Natural killer cell treated with Interleukin-12 subunit alpha and Interleukin-12 subunit beta and Interleukin-15 and Interleukin-18, amount 100 ng/mL, for 72 hours (primary cell): ENCODE data around the gene WFS1. TPM values are rescaled to one million over a fixed set of nuclear protein-coding genes. Genes with fewer than 3 reads are reported as not detected.

Source experiments
- ATAC-seq, 2 donors: fragments of 150-1000 bp; cut with Tn5 transposase in 1 of 2; sonication (Bioruptor Pico), chemical (Tn5 transposase) in 1 of 2; 2 replicates each; pipeline ENCODE4 v1.10.0; 2021
- DNase-seq: peaks from one replicate; pipeline ENCODE4 v3.0.0; 2022; ENCODE audit warnings: low spot score
- H3K27ac Mint-ChIP-seq, 2 donors: 1 replicate in 1 of 2; 2 replicates in 1 of 2; pipeline ENCODE4 v1.8.0; 2022; ENCODE audit warnings: mixed read lengths in 2 of 2, mild to moderate bottlenecking in 1 of 2, moderate library complexity in 1 of 2
- H3K27me3 Mint-ChIP-seq, 2 donors: 1 replicate in 1 of 2; 2 replicates in 1 of 2; pipeline ENCODE4 v1.8.0; 2022; ENCODE audit warnings: mixed read lengths in 2 of 2
- H3K36me3 Mint-ChIP-seq: one replicate; pipeline ENCODE4 v1.8.0; 2022; ENCODE audit warnings: mixed read lengths
- H3K4me1 Mint-ChIP-seq, 2 donors: 1 replicate in 1 of 2; 2 replicates in 1 of 2; pipeline ENCODE4 v1.8.0; 2022; ENCODE audit warnings: low read depth in 2 of 2, mixed read lengths in 2 of 2, mild to moderate bottlenecking in 1 of 2
- H3K4me3 Mint-ChIP-seq: one replicate; pipeline ENCODE4 v1.8.0; 2022; ENCODE audit warnings: mixed read lengths
- H3K9me3 Mint-ChIP-seq: 2 replicates; pipeline ENCODE4 v1.8.0; 2022; ENCODE audit warnings: mixed read lengths
- total RNA-seq, 2 donors: library from RNA; stranded (reverse); gene quantifications; one replicate each; pipeline ENCODE4 v1.2.3, GENCODE V29; 2022

Gene WFS1
- total RNA-seq, 2 donors from 2014 or later, result 3.1 to 7.4 TPM

GRCh38 chr4:6229671-6230501 is 39.8 kb upstream of the WFS1 start:
- DNase-seq, result no peak
- H3K4me1 Mint-ChIP-seq, result peaks cover 3 to 8% of the 10 kb centered on the region in 2 donors
- H3K4me3 Mint-ChIP-seq, result no peak overlapping the region
- peaks cover 7 to 11% of the 10 kb centered on the region in 2 donors for H3K27me3 Mint-ChIP-seq
- no peak for ATAC-seq
- no peaks in the 10 kb centered on the region for H3K9me3 Mint-ChIP-seq
- H3K36me3 Mint-ChIP-seq, result no peaks in the 10 kb centered on the region
- no peak overlapping the region for H3K27ac Mint-ChIP-seq

DNA sequence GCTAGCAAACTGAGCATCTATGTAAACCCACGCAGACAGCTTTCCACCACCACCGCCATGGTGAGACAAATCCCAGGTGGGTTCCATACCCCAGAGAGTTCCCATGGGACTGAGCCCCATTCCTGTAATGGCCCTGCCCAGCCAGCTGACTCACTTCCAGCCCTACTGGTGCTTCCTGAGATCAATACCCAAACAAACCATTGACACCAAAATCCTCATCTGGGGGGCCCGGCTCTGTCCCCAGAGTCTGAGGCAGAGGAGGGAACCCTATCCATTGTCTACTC is 39.2 kb upstream of the WFS1 start:
- ATAC-seq (no peak), DNase-seq (no peak)
- Mint-ChIP-seq H3K4me1 (peaks cover 3 to 8% of the 10 kb centered on the region in 2 donors), H3K27me3 (peaks cover 6 to 11% of the 10 kb centered on the region in 2 donors), H3K4me3 (no peak overlapping the region), H3K27ac (no peak overlapping the region), H3K9me3 (no peaks in the 10 kb centered on the region), H3K36me3 (no peaks in the 10 kb centered on the region)

- Mint-ChIP-seq H3K4me1 (peaks cover 3 to 8% of the 10 kb centered on the region in 2 donors), H3K4me3 (no peak overlapping the region), H3K27ac (no peak overlapping the region), H3K9me3 (no peaks in the 10 kb centered on the region), H3K27me3 (peaks cover 0 to 8% of the 10 kb centered on the region in 2 donors), H3K36me3 (no peaks in the 10 kb centered on the region)
- no peak for DNase-seq
- ATAC-seq, result peak in 1 of 2 donors; percentile 4
These were observed 38.6 kb upstream of the WFS1 start for GRCh38 chr4:6230827-6231662.

DNA sequence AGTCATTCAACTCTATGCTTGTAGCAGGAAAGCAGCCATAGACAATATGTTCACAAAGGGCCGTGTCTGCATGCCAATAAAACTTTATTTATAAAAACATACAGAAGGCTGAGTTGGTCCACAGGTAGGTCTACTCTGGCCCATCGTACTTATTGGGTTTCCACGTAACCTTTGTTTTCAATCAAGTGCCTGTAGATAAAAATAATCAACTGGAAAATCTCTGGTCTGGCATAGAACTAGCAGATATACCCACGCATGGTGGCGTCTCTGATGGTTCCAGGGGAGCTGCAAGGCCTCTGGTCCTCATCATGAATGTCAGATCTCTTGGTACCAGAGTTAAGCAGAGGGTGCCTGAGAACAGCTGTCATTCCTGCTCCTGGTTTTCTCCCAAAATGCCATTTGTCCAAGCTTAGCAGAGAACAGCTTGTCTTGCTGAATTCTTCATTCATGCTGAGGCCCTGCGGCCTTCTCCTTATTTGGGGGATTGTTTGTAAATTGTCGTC is 37.9 kb upstream of the WFS1 start:
- H3K4me3 Mint-ChIP-seq, result no peak overlapping the region
- no peak overlapping the region for H3K27ac Mint-ChIP-seq
- peaks cover 0 to 10% of the 10 kb centered on the region in 2 donors for H3K27me3 Mint-ChIP-seq
- H3K4me1 Mint-ChIP-seq, result peaks cover 3 to 8% of the 10 kb centered on the region in 2 donors
- DNase-seq (no peak), ATAC-seq (no peak)
- H3K36me3 Mint-ChIP-seq, result no peaks in the 10 kb centered on the region
- H3K9me3 Mint-ChIP-seq, result no peaks in the 10 kb centered on the region

GRCh38 chr4:6232836-6233785 is 36.5 kb upstream of the WFS1 start:
- Mint-ChIP-seq H3K27ac (no peak overlapping the region), H3K4me1 (peaks cover 3 to 8% of the 10 kb centered on the region in 2 donors), H3K9me3 (no peaks in the 10 kb centered on the region), H3K4me3 (no peak overlapping the region), H3K27me3 (peaks cover 0 to 10% of the 10 kb centered on the region in 2 donors), H3K36me3 (no peaks in the 10 kb centered on the region)
- ATAC-seq (no peak), DNase-seq (no peak)

- H3K4me3 Mint-ChIP-seq, result no peak overlapping the region
- no peaks in the 10 kb centered on the region for H3K36me3 Mint-ChIP-seq
- H3K4me1 Mint-ChIP-seq, result peaks cover 3% of the 10 kb centered on the region in 2 donors
- ATAC-seq (no peak), DNase-seq (no peak)
- H3K27ac Mint-ChIP-seq, result no peak overlapping the region
- peaks cover 0 to 8% of the 10 kb centered on the region in 2 donors for H3K27me3 Mint-ChIP-seq
- H3K9me3 Mint-ChIP-seq, result no peaks in the 10 kb centered on the region
These were observed 35.7 kb upstream of the WFS1 start for GRCh38 chr4:6233929-6234328.

DNA sequence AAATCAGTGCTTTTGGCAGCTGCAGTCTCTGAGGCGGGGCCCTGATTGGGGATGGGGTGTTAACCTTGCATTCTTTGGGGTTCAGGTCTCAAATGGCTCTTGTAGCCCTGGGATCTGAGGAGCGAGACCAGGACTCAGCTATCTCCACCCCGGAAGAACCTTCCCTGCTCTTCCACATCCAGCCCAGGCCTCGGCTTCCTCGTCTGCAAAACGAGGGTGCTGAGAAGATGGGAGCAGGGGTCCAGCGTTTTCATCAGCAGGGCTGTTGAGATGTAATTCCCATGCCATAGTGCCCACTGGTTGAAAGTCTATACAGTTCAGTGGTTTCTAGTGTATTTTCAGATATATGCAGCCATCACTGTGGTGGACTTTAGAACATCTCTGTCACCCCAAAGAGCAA is 34.6 kb upstream of the WFS1 start:
- ATAC-seq, result no peak
- Mint-ChIP-seq H3K36me3 (no peaks in the 10 kb centered on the region), H3K27ac (no peak overlapping the region), H3K27me3 (peaks cover 0 to 4% of the 10 kb centered on the region in 2 donors), H3K4me1 (no peaks in the 10 kb centered on the region), H3K9me3 (no peaks in the 10 kb centered on the region), H3K4me3 (no peak overlapping the region)
- no peak for DNase-seq

DNA sequence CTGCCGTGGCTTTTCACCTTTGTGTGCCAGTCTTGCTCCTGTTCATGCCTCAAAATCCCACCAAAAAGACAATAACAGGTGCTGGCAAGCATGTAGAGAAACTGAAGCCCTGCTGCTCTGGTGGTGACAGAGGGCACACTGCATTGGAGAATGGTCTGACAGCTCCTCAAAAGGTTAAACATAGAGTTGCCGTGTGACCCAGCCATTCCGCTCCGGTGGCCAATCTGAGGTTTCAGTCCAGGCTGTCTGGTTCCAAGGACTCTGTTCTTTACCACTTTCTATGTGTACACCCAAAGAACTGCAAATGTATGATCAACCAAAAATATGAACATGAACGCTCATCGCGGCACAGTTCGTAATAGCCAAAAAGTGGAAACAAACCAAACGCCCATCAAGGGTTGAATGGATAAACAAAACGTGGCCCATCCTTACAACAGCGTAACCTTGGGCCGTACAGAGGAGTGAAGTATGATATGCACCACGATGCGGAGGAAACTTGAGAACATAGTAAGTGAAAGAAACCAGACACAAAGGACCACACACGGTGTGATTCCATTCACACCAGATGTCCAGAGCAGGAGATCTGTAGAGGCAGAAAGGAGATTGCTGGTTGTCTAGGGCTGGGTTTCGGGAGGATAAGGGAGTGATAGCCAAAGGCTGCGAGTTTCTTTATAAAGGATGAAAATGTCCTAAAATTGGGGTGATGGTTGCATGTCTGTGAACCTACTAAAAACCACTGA is 33.6 kb upstream of the WFS1 start:
- Mint-ChIP-seq H3K4me1 (no peaks in the 10 kb centered on the region), H3K36me3 (no peaks in the 10 kb centered on the region), H3K27ac (no peak overlapping the region), H3K4me3 (no peak overlapping the region), H3K9me3 (no peaks in the 10 kb centered on the region), H3K27me3 (peaks cover 0 to 4% of the 10 kb centered on the region in 2 donors)
- no peak for ATAC-seq
- no peak for DNase-seq

GRCh38 chr4:6236816-6237390 is 32.7 kb upstream of the WFS1 start:
- DNase-seq, result no peak
- no peak overlapping the region for H3K4me3 Mint-ChIP-seq
- peaks cover 0 to 4% of the 10 kb centered on the region in 2 donors for H3K27me3 Mint-ChIP-seq
- H3K9me3 Mint-ChIP-seq, result no peaks in the 10 kb centered on the region
- no peaks in the 10 kb centered on the region for H3K36me3 Mint-ChIP-seq
- no peak for ATAC-seq
- H3K4me1 Mint-ChIP-seq, result no peaks in the 10 kb centered on the region
- no peak overlapping the region for H3K27ac Mint-ChIP-seq

- no peak overlapping the region for H3K4me3 Mint-ChIP-seq
- no peaks in the 10 kb centered on the region for H3K9me3 Mint-ChIP-seq
- ATAC-seq (no peak), DNase-seq (no peak)
- H3K4me1 Mint-ChIP-seq, result no peaks in the 10 kb centered on the region
- no peak overlapping the region for H3K27ac Mint-ChIP-seq
- peaks cover 11 to 22% of the 10 kb centered on the region in 2 donors for H3K27me3 Mint-ChIP-seq
- H3K36me3 Mint-ChIP-seq, result peaks cover 4% of the 10 kb centered on the region
These were observed 30.2 kb upstream of the WFS1 start for GRCh38 chr4:6239486-6239885.

GRCh38 chr4:6239968-6240367 is 29.7 kb upstream of the WFS1 start:
- ATAC-seq (no peak), DNase-seq (no peak)
- Mint-ChIP-seq H3K27ac (no peak overlapping the region), H3K4me1 (peaks cover 0 to 3% of the 10 kb centered on the region in 2 donors), H3K36me3 (peaks cover 8% of the 10 kb centered on the region), H3K4me3 (no peak overlapping the region), H3K9me3 (no peaks in the 10 kb centered on the region), H3K27me3 (peaks cover 16 to 27% of the 10 kb centered on the region in 2 donors)

DNA sequence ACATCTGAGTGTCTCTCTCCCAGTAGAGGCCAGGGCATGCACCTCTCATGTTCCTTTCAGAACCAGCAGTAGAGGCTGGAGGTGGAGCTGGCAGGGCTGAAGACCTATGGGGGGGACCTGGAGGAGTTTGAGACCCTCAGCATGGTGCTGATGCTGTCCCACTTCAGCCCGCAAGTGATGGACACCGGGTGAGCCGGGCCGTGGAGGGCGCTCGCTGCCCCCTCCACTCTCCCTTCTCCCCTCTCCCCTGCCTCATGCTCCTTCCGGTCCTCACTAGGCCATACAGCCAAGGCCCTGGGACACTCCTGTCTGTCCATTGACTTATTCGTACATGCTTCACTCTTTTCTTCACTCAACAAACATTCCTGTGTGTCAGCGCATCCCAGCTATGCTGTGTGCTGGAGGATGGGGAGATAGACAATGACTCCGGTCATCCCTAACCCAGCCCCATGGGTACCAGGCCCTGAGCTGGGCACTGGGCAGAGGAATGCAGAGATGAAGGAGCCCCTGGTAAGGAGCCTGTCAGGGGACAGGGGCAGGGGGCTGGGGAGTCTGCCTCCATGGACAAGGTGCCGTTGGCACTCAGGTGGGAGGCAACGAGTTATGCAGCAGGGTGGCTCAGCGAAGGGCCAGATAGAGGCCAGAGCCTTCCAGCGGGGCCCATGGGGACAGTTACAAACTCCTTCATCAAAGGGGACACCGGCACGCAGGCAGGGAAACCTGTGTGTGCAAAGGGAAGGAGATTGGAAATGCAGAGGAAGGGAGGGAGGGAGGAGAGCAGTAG is 28.4 kb upstream of the WFS1 start:
- no peak overlapping the region for H3K27ac Mint-ChIP-seq

More for the DNA sequence above, 28.4 kb upstream of the WFS1 start:
- H3K4me1 Mint-ChIP-seq, result peaks cover 0 to 5% of the 10 kb centered on the region in 2 donors
- H3K4me3 Mint-ChIP-seq, result no peak overlapping the region
- peaks cover 23 to 27% of the 10 kb centered on the region in 2 donors for H3K27me3 Mint-ChIP-seq
- ATAC-seq (no peak), DNase-seq (no peak)
- no peaks in the 10 kb centered on the region for H3K9me3 Mint-ChIP-seq
- peaks cover 10% of the 10 kb centered on the region for H3K36me3 Mint-ChIP-seq
